GM21576 (cell line): ENCODE results near the gene B2M.
"Not testable (repeated sequence)": the region's sequence is repeated elsewhere in the genome, so short reads cannot be mapped to it uniquely, and the experiment has no call there.

Experiments used
- ATAC-seq: cut with Tn5 transposase; IDR thresholded peaks from one replicate; pipeline ENCODE4 v1.9.1; 2021; ENCODE audit warnings: mild to moderate bottlenecking, moderate library complexity; ENCODE audit not compliant: unreplicated experiment

Gene B2M

DNA sequence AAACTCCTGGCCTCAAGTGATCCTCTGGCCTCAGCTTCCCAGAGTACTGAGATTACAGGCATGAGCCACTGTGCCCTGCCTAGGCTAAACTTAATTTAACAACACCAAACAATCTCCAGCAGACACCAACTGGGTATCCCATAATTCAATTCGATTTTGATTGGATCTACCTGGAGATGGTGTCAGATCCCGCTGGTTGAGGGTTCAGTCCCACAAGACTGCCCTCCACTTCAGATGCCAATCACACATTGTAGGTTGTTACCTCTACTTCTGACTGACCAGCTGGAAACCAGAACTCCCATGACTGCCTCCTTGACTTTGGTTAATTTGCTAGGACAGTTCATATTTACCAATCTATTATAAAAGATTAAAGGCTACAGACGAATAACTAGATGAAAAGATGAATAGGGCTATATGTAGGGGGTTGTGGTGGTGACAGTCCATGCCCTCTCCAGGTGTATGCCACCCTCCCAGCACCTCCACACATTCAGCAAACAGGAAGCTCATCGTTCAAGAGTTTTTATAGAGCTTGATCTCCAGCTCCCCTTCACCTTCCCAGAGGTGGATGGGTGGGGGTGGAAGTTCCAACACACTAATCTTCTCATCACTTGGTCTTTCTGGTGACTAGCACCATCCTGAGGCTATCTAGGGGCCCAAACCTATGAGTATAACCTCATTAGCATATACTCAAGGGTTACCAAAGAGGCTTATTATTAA is 9.3 kb downstream of the B2M start:
- no peak for ATAC-seq

GRCh38 chr15:44722011-44722410 is 10.7 kb downstream of the B2M start:
- no peak for ATAC-seq

GRCh38 chr15:44726136-44726535 is 14.8 kb downstream of the B2M start:
- no peak for ATAC-seq

- peak; percentile 40 for ATAC-seq
Measured at GRCh38 chr15:44726568-44727484, 15.5 kb downstream of the B2M start.

GRCh38 chr15:44727485-44728231 is 16.3 kb downstream of the B2M start:
- no peak for ATAC-seq

DNA sequence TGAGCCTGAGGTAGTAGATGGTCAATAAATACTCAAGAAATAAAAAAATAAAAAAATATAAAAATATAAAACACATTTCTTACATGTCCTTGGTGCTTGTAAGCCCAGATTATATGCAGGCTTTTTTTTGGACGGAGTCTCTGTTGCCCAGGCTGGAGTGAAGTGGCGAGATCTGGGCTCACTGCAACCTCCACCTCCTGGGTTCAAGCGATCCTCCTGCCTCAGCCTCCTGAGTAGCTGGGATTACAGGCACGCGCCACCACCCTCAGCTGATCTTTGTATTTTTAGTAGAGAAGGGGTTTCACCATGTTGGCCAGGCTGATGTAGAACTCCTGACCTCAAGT is 16.9 kb downstream of the B2M start:
- not testable (repeated sequence) for ATAC-seq

DNA sequence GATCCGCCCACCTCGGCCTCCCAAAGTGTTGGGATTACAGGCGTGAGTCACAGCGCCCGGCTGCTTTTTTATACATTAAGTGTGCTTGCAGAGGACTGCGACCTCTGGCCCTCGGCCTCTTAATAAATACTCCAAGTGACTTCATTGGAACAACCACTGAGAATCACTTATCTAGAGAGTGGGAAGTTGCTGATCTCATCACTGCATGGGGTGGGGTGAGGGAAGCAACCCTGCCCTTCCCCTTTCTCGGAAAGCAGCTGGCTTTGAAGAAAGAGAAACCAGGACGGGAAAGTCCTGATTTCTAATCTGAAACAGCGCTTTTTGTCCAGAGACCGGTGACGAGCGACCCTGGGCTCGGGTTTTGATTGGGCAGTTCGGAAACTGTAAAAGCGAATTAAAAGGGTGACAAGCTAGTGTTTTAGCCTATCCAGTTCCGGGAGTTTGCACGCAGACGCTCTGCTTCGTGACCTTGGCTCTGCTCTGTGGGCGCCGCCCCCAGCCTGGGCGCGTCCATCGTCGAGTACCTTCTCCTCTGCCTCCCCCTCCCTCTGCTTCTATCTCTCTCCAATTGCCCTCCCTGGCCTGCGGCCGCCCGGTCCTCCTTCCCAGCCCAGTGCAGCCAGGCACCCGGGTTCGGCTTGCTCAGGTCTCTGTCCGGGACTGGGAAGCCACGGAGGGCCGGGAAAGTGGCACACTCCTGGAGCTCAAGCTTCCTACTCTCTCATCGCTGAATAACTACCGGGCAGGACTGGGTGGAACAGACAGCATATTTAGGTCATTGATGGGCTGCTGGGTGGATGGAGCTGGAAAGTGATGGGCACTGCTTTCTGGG is 17.5 kb downstream of the B2M start:
- ATAC-seq = peak; percentile 61

DNA sequence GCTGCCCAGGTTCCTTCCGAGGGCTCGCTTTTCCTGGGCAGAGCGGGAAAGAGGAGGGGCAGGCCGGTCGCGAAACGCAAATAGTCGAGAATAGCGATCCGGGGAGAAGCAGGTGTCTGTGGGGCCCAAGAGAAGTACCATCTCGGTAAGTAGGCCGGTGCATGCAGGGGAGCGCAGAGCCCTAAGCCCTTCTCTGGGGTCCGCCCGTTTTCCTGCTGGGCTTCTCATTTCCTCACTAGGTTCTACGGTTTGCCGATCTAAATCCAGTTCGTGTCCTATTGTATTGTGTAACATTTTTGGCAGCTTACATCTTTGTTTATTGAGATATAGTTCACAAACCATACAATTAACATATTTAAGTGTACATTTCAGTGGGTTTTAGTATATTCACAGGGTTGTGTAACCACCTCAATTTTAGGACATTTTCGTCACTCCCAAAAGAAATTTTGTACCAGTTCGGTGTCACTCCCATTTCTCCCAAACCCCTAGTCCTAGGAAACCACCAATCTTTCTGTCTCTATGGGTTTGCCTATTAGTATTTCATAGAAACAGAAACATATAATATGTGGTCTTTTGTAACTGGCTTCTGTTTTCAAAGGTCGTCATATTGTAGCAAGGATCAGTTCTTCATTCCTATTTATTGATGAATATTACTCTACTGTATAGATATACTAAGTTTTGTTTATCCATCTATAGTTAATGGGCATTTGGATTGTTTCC is 18.3 kb downstream of the B2M start:
- ATAC-seq = peak; percentile 1

- no peak for ATAC-seq
Measured at GRCh38 chr15:44734839-44735481, 23.6 kb downstream of the B2M start.

DNA sequence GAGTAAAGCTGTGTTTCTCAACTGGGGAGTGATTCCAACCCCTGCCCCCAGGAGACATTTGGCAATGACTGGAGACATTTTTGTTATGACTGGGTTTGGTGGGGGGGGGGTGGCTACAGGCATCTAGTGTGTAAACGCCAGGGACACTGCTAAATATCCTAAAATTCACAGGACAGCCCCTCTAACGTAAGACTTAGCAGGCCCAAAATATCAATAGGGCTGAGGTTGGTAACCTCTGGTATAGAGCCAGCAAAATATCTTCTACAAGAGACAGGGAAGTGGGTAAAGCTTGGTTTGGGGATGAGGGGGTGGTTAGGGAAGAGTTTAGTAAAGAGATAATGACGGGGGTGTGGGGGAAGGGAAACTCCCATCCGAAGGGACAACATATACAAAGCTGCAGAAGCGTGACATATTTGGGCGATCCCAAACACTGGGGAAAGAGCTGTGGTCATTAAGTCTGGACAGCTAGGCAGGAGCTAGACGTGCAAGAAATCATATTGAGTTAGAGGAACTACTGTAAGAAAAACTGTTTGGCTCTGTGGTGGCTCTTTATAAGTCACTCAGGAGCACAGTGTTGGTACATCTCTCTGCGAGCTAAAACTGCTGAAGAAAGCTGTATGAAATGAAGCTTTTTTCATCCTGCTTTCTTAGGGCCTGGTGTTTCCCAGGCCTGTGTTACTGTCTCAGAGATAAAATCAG is 24.3 kb downstream of the B2M start:
- ATAC-seq = no peak

DNA sequence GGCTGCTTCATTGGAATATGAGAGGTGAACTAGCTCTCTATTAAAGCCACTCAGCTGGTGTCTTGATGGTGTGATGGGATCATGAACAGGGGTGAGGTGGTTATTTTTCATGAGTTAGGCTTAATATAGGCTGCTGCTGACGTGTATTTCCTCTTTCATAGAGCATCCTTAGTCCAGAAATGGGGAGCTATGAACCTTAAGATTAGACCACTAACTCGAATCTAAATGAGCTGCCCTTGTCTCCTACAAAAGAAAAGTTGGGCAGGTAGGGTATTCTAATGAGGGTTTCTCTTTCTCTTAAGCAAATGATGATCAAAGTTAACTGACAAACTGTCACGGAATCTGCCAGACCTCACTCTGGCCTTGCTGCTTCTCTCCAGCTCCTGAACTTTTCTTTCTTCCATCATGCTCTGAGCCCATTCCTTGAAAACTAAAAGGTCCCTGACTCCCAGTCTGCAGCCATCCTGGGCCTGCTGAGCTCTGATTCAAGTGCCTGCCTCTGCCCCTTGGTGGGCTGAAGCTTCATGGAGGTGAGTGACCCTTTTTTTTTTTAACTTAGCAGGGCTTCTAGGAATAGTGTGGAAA is 25.0 kb downstream of the B2M start, which contains the start of gene TRIM69:
TSS of gene TRIM69 (plus strand) at position 348 of the 585 bp plus-strand sequence. CDS start at position 525, 177 bp downstream.
- no peak for ATAC-seq

- no peak for ATAC-seq
Measured at GRCh38 chr15:44738340-44738984, 27.1 kb downstream of the B2M start.

DNA sequence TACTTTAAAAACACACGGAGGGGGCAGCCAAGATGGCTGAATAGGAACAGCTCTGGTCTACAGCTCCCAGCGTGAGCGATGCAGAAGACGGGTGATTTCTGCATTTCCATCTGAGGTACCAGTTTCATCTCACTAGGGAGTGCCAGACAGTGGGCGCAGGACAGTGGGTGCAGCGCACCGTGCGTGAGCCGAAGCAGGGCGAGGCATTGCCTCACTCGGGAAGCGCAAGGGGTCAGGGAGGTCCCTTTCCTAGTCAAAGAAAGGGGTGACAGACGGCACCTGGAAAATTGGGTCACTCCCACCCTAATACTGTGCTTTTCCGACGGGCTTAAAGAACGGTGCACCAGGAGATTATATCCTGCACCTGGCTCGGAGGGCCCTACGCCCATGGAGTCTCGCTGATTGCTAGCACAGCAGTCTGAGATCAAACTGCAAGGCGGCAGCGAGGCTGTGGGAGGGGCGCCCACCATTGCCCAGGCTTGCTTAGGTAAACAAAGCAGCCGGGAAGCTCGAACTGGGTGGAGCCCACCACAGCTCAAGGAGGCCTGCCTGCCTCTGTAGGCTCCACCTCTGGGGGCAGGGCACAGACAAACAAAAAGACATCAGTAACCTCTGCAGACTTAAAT is 28.0 kb downstream of the B2M start:
- not testable (repeated sequence) for ATAC-seq

DNA sequence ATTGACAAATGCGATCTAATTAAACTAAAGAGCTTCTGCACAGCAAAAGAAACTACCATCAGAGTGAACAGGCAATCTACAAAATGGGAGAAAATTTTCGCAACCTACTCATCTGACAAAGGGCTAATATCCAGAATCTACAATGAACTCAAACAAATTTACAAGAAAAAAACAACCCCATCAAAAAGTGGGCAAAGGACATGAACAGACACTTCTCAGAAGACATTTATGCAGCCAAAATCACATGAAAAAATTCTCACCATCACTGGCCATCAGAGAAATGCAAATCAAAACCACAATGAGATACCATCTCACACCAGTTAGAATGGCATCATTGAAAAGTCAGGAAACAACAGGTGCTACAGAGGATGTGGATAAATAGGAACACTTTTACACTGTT is 32.1 kb downstream of the B2M start:
- ATAC-seq = not testable (repeated sequence)

DNA sequence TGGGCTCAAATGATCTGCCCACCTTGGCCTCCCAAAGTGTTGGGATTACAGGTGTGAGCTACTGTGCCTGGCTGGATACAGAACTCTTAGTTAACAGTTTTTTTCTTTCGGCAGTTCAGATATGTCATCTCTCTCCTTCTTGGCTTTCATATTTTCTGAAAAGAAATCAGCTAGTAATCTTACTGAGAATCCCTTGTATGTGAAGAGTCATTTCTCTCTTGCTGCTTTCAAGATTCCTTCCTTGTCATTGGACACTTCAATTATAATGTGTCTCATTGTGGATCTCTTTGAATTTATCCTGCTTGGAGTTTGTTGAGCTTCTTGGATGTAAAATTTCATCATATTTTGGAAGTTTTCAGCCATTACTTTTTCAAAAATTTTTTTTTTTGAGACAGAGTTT is 42.0 kb downstream of the B2M start:
- ATAC-seq = no peak

DNA sequence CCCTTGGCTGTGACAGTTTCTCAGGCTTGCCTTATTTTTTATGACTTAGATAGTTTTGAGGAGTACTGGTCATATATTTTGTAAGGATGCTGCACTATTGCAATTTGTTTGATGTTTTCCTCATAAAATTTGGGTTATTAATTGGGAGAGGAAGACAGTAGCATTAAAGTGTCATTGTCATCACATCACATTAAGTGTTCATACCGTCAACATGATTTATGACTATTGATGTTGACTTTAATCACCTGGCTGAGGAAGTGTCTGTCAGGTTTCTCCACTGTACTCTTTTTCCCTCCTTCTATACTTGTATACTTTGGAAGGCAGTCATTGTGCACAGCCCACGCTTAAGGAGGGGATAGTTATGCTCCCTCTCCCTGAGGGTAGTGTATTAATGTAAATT is 51.9 kb downstream of the B2M start:
- ATAC-seq = no peak

- ATAC-seq = no peak
Measured at GRCh38 chr15:44763848-44764247, 52.5 kb downstream of the B2M start.
